Epithelial cell of proximal tubule (primary cell): ENCODE data around the gene TRPM5. TPM values are rescaled to one million over a fixed set of nuclear protein-coding genes. Genes with fewer than 3 reads are reported as not detected.

Experiments used
- DNase-seq: peaks from one replicate; pipeline ENCODE4 v3.0.0-alpha.2; 2011; ENCODE audit warnings: low read depth
- H3K4me3 ChIP-seq: 2 replicates; pipeline ENCODE4 v1.5.1; 2011; ENCODE audit warnings: low read depth, mild to moderate bottlenecking, low read length
- total RNA-seq: library from RNA; depleted of rRNA; stranded (reverse); fragments of >200 nt; gene quantifications from 2 replicates; pipeline ENCODE4 v1.2.3, GENCODE V29; 2015
- TF ChIP-seq, protein P1 (sequence below): conservative IDR thresholded peaks from 2 replicates; pipeline ENCODE4 v1.5.1; 2012; ENCODE audit warnings: low read depth, mild to moderate bottlenecking, low read length

TRPM5 gene
- total RNA-seq, 1 donor from 2014 or later = not detected

DNA sequence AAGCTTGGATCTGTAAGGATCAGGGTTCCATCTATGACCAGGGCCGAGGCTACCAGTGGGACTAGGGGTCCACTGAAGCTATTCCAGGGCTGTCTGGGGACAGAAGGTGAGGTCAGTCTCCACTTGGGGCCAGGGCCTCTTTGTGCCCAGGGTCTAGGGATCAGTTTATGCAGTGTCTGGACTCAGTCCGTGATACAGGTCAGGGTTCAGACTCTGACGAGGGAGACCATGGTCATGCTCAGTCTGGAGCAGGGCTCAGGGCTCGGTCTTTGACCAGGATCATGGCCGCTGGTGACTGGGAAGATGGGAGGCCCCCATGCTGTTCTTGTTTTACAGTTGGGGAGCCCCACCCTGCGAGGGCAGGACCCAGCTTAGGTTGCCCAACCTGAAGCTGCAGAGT, 32.0 kb downstream of the TRPM5 start:
- TF ChIP-seq, protein P1, sequence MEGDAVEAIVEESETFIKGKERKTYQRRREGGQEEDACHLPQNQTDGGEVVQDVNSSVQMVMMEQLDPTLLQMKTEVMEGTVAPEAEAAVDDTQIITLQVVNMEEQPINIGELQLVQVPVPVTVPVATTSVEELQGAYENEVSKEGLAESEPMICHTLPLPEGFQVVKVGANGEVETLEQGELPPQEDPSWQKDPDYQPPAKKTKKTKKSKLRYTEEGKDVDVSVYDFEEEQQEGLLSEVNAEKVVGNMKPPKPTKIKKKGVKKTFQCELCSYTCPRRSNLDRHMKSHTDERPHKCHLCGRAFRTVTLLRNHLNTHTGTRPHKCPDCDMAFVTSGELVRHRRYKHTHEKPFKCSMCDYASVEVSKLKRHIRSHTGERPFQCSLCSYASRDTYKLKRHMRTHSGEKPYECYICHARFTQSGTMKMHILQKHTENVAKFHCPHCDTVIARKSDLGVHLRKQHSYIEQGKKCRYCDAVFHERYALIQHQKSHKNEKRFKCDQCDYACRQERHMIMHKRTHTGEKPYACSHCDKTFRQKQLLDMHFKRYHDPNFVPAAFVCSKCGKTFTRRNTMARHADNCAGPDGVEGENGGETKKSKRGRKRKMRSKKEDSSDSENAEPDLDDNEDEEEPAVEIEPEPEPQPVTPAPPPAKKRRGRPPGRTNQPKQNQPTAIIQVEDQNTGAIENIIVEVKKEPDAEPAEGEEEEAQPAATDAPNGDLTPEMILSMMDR = no peak
- no peak overlapping the region for H3K4me3 ChIP-seq
- DNase-seq = no peak

DNA sequence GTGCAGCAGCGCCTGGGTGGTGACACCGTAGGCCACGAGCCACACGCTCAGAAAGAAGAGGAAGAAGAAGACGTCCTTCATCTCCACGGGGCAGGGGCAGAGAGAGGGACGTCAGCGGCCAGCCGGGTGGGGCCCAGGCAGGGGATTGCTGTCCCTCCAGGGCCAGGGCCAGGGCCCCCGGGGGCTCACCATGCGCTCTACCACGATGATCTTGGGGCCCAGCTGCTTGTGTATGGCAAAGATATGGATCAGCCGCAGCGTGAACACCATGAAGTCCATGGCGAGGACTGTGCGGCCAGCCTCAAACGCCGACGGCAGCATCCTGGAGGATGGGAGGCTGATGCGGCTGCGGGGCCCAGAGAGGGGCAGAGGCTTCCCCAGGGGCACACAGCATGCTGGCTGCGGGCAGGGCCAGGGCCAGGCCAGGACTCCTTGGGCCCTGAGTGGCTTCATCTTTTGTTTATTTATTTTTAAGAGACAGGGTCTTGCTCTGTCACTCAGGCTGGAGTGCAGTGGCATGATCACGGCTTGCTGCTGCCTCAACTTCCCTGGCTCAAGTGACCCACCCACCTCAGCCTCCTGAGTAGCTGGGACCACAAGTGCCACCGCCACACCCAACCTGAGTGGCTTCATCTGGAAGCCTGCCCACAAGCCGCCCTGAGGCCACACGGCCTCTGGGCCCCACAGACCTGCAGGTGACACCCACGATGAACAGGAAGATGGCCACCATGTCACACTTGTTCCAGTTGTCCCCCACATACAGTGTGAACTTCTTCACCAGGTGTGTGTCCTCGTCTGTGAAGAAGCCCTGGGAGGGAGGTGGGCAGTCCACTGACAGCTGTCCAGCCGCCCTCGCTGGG, 32.6 kb downstream of the TRPM5 start:
- no peak for DNase-seq
- no peak overlapping the region for H3K4me3 ChIP-seq
- TF ChIP-seq, protein P1 = no peak

- no peak for DNase-seq
- TF ChIP-seq, protein P1 = no peak
- no peak overlapping the region for H3K4me3 ChIP-seq
Observed at GRCh38 chr11:2410616-2411015, 33.7 kb downstream of the TRPM5 start.

GRCh38 chr11:2409611-2410468, 34.5 kb downstream of the TRPM5 start:
- no peak overlapping the region for H3K4me3 ChIP-seq
- TF ChIP-seq, protein P1 = no peak
- no peak for DNase-seq

DNA sequence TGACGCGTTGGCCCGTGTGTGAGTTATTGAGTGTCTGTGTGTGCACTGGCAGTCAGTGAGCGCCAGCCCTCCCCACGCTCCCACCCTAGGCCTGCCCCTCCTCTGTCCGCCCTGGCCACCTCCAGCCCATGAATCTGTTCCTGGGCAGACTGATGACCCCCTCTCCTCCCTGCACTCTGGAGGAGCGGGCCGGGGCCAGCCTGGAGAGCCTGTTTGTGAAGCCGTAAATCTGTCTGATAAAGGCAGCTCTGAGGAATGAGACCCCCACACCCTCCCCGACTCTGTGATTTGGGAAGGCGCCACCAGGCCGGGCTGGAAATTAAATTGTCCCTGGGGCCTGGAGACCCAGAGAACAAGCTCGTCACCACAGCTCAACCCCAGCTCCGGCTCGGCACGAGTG, 35.2 kb downstream of the TRPM5 start:
- no peak for DNase-seq
- no peak overlapping the region for H3K4me3 ChIP-seq
- TF ChIP-seq, protein P1 = no peak

GRCh38 chr11:2408671-2409070, 35.6 kb downstream of the TRPM5 start:
- TF ChIP-seq, protein P1 = no peak
- H3K4me3 ChIP-seq = no peak overlapping the region
- DNase-seq = no peak
